PC-9 (cell line): Measurements from ENCODE around the gene STEAP1. TPM values are rescaled to one million over a fixed set of nuclear protein-coding genes. Genes with fewer than 3 reads are reported as not detected.
A peak's percentile ranks its signal among the peaks of the same experiment; 100 is the strongest.

Source experiments
- BruUV-seq: library from RNA; stranded (reverse); fragments of 400-500 nt; replicated peaks from 2 replicates; lab custom pipeline; 2021; lab: Mats Ljungman, UMichigan
- CTCF ChIA-PET: fragments of 300-600 bp; sonication (Branson Sonifier 250); formaldehyde crosslinking; loops from one replicate; lab custom pipeline; 2022; ENCODE audit warnings: antibody characterized with exemption; lab: Charles Lee
- POLR2A ChIA-PET: fragments of 300-600 bp; sonication (Branson Sonifier 250); formaldehyde crosslinking; loops from one replicate; lab custom pipeline; 2022; ENCODE audit warnings: antibody characterized with exemption; ENCODE audit not compliant: unreplicated experiment; lab: Charles Lee
- DNase-seq, 2 experiments: peaks; one replicate each; pipeline versions ENCODE4 v3.0.0 to v3.0.0-alpha.2; 2015 to 2022; ENCODE audit warnings: mixed read lengths in 1 of 2
- H2AFZ ChIP-seq: fragments of 200-600 bp; sonication (generic); 2 replicates; pipeline ENCODE4 v1.8.1; 2017; ENCODE audit warnings: antibody characterized with exemption
- H3F3A ChIP-seq: fragments of 200-600 bp; sonication (generic); 2 replicates; pipeline ENCODE4 v1.8.1; 2017; ENCODE audit warnings: antibody characterized with exemption, mild to moderate bottlenecking, low read depth; ENCODE audit not compliant: insufficient read depth
- H3K27ac ChIP-seq: fragments of 200-600 bp; sonication (generic); 2 replicates; pipeline ENCODE4 v1.6.1; 2016; ENCODE audit warnings: mixed run types
- H3K27me3 ChIP-seq: fragments of 200-600 bp; sonication (generic); 2 replicates; pipeline ENCODE4 v1.6.1; 2016; ENCODE audit warnings: low read depth, mixed run types; ENCODE audit not compliant: insufficient read depth
- H3K36me3 ChIP-seq: fragments of 200-600 bp; sonication (generic); 2 replicates; pipeline ENCODE4 v1.6.1; 2016; ENCODE audit warnings: low read depth, mixed run types
- H3K4me1 ChIP-seq: fragments of 200-600 bp; sonication (generic); replicated peaks from 2 replicates; pipeline ENCODE4 v1.6.1; 2016; ENCODE audit warnings: mixed run types; ENCODE audit not compliant: insufficient read depth
- H3K4me2 ChIP-seq: fragments of 200-600 bp; sonication (generic); 2 replicates; pipeline ENCODE4 v1.6.1; 2017; ENCODE audit warnings: mixed run types
- H3K4me3 ChIP-seq: fragments of 200-600 bp; sonication (generic); 2 replicates; pipeline ENCODE4 v1.6.1; 2016; ENCODE audit warnings: mixed run types
- H3K79me2 ChIP-seq: fragments of 200-600 bp; sonication (generic); 2 replicates; pipeline ENCODE4 v1.6.1; 2017; ENCODE audit warnings: low read depth, mixed run types
- H3K9me2 ChIP-seq: fragments of 200-600 bp; sonication (generic); 2 replicates; pipeline ENCODE4 v1.8.1; 2017; ENCODE audit warnings: mild to moderate bottlenecking; ENCODE audit not compliant: insufficient read depth
- H3K9me3 ChIP-seq: fragments of 200-600 bp; sonication (generic); 2 replicates; pipeline ENCODE4 v1.8.1; 2016; ENCODE audit warnings: low read depth; ENCODE audit not compliant: insufficient read depth
- H4K20me1 ChIP-seq: fragments of 200-600 bp; sonication (generic); 2 replicates; pipeline ENCODE4 v1.8.1; 2017; ENCODE audit not compliant: insufficient read depth
- CTCF ChIP-seq: fragments of 200-600 bp; sonication (generic); conservative IDR thresholded peaks from 2 replicates; pipeline ENCODE4 v1.6.1; 2017; ENCODE audit warnings: mixed run types, antibody characterized with exemption, mild to moderate bottlenecking, moderate library complexity
- EZH2 ChIP-seq: fragments of 200-600 bp; sonication (generic); IDR thresholded peaks from 2 replicates; pipeline ENCODE4 v1.8.0; 2017; ENCODE audit warnings: antibody characterized with exemption, low read depth
- intact Hi-C: fragments of 100-400 bp; cut with micrococcal nuclease; formaldehyde crosslinking; loops from one replicate; pipeline ENCODE4 v1.10.0; 2022; ENCODE audit not compliant: unreplicated experiment
- total RNA-seq: library from RNA; stranded (reverse); gene quantifications from 2 replicates; pipeline ENCODE4 v1.2.3, GENCODE V29; 2021

The STEAP1 gene
- total RNA-seq, 1 experiment from 2014 or later = 6.5 TPM

- no peaks in the 10 kb centered on the region for H3K9me2 ChIP-seq
- no peak overlapping the region for H3K4me2 ChIP-seq
- no peaks in the 10 kb centered on the region for H3K4me1 ChIP-seq
- H3K27me3 ChIP-seq = no peaks in the 10 kb centered on the region
- no peaks in the 10 kb centered on the region for H3K9me3 ChIP-seq
- ChIA-PET POLR2A (no interaction called here), CTCF (no interaction called here)
- no peaks in the 10 kb centered on the region for H4K20me1 ChIP-seq
- no peak overlapping the region for H3K4me3 ChIP-seq
- no peaks in the 10 kb centered on the region for H3F3A ChIP-seq
- no peak overlapping the region for H2AFZ ChIP-seq
- TF ChIP-seq EZH2 = no peak
- BruUV-seq = no TSS peak
- H3K79me2 ChIP-seq = no peaks in the 10 kb centered on the region
- no peak overlapping the region for H3K27ac ChIP-seq
- intact Hi-C loops = no loop called here
- DNase-seq = no peak
- no peaks in the 10 kb centered on the region for H3K36me3 ChIP-seq
Measured at GRCh38 chr7:90201500-90202195, 47.4 kb downstream of the STEAP1 start.

DNA sequence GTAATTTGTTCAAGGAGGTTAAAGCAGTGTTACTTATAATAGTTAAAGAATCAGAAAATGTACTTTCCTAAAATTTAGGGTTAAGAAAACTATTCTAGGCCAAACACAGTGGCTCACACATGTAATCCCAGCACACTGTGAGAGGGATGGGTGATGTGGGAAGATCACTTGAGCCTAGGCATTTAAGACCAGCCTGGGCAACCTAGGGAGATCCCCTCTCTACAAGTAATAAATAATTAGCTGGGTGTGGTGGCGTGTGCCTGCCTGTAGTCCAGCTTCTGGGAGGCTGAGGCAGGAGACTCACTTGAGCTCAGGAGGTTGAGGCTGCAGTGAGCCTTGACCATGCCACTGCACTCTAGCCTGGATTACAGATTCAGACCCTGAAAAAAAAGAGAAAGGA is 53.7 kb downstream of the STEAP1 start:
- no peaks in the 10 kb centered on the region for H3K9me3 ChIP-seq
- peaks cover 9% of the 10 kb centered on the region for H3K4me1 ChIP-seq
- intact Hi-C loops = no loop called here
- BruUV-seq = no TSS peak
- no peaks in the 10 kb centered on the region for H3F3A ChIP-seq
- H3K9me2 ChIP-seq = no peaks in the 10 kb centered on the region
- DNase-seq = no peak
- no peak overlapping the region for H3K27ac ChIP-seq
- H3K4me3 ChIP-seq = no peak overlapping the region
- H3K36me3 ChIP-seq = no peaks in the 10 kb centered on the region
- POLR2A ChIA-PET = interaction anchor here (0.7 kb wide), 1 partner anchor 29 kb away, joined by 5 read pairs; no protein-coding TSS in a partner anchor
- H3K4me2 ChIP-seq = no peak overlapping the region
- CTCF ChIA-PET = interaction anchor here (0.7 kb wide), 1 partner anchor 18 kb away, joined by 4 read pairs; no protein-coding TSS in a partner anchor
- H3K79me2 ChIP-seq = no peaks in the 10 kb centered on the region
- H2AFZ ChIP-seq = no peak overlapping the region
- no peaks in the 10 kb centered on the region for H4K20me1 ChIP-seq
- no peak for TF ChIP-seq EZH2
- TF ChIP-seq CTCF = no peak
- no peaks in the 10 kb centered on the region for H3K27me3 ChIP-seq

DNA sequence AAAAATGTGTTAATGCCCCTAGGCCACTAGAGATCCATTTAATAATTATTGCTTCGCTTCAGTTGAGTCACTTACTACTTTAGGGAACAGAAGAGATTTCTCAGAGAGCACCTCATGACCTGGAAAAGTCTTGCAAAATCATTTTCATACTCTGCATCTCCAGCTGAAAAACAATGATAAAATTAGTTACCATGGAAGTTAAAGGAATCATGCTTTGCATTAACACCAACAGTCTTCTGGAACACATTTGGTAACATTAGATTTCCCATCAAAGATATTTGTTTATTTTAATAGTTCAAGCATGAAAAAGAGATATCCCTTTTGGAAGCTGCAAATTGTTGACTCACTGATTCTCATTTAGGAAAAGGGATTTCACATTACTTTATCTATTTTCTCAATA is 55.5 kb downstream of the STEAP1 start:
- peak in 1 of 2 experiments; percentile 37 for DNase-seq
- Histone ChIP-seq H3K9me2 (no peaks in the 10 kb centered on the region), H3F3A (no peaks in the 10 kb centered on the region), H3K27me3 (no peaks in the 10 kb centered on the region), H3K27ac (no peak overlapping the region), H3K9me3 (no peaks in the 10 kb centered on the region), H3K4me1 (peaks cover 9% of the 10 kb centered on the region), H3K36me3 (no peaks in the 10 kb centered on the region), H3K79me2 (no peaks in the 10 kb centered on the region), H4K20me1 (no peaks in the 10 kb centered on the region), H2AFZ (no peak overlapping the region), H3K4me3 (no peak overlapping the region), H3K4me2 (no peak overlapping the region)
- CTCF ChIA-PET = no interaction called here
- intact Hi-C loops = loop anchor here (2.0 kb wide), 2 partner anchors 29 to 35 kb away; partner anchors contain the start of gene CFAP69
- BruUV-seq = no TSS peak
- no peak for TF ChIP-seq EZH2
- TF ChIP-seq CTCF = no peak
- POLR2A ChIA-PET = no interaction called here
